Renal cortical epithelial cell (primary cell): ENCODE measurements around the gene BRD3. TPM values are rescaled to one million over a fixed set of nuclear protein-coding genes. Genes with fewer than 3 reads are reported as not detected.

Source experiments
- DNase-seq: peaks from one replicate; pipeline ENCODE4 v3.0.0-alpha.2; 2011; ENCODE audit warnings: low read depth
- total RNA-seq: library from RNA; depleted of rRNA; stranded (reverse); fragments of >200 nt; gene quantifications from 2 replicates; pipeline ENCODE4 v1.2.3, GENCODE V29; 2014

BRD3 gene
- total RNA-seq, 1 donor from 2014 or later: 37.7 TPM

DNA sequence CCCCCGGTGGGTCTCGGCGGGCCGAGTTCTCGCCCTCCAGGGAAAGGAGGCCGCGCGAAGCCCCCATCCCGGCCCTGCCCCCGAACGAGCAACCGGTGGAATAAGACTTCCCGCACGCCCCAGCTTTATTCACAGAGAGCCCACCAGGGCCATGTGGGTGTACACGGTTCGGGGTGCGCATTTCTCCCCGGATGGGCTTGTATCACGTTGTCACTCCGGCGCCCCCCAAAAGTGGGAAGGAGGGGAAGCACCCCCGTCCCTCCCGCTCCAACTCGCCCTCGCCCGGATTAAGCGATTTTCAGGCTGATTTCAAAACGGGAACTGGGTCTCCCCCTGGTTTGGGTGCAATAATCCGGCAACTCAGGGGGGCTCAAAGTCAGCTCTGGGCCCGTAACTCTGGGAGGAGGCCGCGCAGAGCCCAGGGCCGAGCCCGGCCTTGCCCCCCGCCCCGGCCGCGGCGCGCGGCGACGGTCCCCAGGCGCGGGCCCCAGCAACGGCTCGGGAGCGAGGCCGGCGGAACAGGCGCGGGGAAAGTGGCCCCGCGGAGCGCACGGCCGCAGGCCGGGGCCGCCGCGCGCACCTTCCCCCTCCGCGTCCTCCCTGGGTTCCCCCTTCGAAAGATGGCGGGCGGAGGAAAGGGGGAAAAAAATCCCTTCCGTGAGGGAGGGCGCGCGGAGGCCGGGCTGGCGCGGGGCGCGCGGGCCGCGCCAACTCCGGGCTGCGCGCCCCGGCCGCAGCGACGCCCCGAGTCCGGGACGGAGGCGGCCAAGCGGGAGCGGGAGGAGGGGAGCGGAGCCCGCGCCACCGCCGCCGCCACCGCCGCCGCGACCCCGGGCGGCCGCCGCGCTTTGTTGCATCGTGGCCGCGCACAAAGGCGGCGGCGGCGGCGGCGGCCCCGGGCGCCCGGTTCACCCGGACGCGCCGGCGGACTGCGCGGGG, 644 bp downstream of the BRD3 start:
- no peak for DNase-seq

- no peak for DNase-seq
Measured at GRCh38 chr9:134066526-134066912, 1.3 kb downstream of the BRD3 start.

- DNase-seq: peak; percentile 54
Measured at GRCh38 chr9:134065612-134066419, 2.0 kb downstream of the BRD3 start.

- DNase-seq: no peak
Measured at GRCh38 chr9:134064711-134065110, 3.1 kb downstream of the BRD3 start.

GRCh38 chr9:134063571-134064450, 4.0 kb downstream of the BRD3 start:
- DNase-seq: no peak

GRCh38 chr9:134063088-134063570, 4.7 kb downstream of the BRD3 start:
- DNase-seq: no peak

GRCh38 chr9:134062461-134063087, 5.3 kb downstream of the BRD3 start:
- DNase-seq: no peak

GRCh38 chr9:134061688-134062371, 6.0 kb downstream of the BRD3 start:
- no peak for DNase-seq

DNA sequence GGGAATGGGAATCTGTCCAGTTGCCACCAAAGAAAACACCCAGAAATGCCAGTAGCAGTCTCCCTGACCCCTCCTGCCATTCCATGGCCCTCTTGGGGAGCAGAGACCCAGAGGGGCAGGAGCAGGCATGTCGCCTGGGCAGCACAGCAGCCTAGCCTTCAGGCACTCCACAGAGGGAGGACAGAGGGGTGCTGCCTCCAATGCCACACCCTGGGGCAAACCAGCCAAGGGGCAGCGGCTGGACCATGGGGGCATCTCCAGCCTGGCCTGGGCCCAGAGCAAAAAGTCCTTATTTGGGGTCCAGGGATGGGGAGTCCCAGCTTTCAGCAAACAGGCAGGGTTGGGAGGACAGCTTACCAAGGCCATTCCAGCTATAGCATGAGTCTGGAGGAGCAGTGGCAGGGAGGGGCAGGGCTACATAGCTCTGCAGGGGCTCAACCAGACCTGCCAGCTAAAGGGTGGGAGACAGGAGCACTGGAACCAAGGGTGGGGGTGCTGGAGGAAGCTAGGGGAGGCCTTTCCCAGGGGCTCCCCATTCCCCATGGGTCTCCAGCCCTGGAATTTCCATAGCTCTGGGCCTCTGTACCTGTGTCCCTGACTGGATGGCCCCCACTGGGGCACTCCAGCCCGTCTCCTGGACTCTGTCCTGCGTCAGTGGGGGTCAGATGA, 6.7 kb downstream of the BRD3 start:
- no peak for DNase-seq

DNA sequence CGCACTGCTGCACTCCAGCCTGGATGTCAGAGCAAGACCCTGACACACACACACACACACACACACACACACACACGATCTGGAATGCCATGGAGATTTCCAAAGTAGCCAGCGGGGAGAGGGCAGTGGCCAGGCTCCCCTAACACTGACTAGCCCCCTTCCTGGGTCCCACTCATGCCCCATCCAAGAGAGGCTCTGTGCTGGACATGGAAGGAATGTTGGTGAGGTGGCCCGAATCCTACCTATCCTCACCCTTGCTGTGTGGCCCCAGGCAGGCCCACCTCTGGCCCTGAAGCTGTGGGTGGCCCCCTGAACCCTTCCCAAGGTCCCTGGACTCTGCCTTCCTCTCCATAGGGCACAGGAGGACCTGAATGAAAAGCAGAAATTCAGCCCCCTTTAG, 7.3 kb downstream of the BRD3 start:
- DNase-seq: no peak

DNA sequence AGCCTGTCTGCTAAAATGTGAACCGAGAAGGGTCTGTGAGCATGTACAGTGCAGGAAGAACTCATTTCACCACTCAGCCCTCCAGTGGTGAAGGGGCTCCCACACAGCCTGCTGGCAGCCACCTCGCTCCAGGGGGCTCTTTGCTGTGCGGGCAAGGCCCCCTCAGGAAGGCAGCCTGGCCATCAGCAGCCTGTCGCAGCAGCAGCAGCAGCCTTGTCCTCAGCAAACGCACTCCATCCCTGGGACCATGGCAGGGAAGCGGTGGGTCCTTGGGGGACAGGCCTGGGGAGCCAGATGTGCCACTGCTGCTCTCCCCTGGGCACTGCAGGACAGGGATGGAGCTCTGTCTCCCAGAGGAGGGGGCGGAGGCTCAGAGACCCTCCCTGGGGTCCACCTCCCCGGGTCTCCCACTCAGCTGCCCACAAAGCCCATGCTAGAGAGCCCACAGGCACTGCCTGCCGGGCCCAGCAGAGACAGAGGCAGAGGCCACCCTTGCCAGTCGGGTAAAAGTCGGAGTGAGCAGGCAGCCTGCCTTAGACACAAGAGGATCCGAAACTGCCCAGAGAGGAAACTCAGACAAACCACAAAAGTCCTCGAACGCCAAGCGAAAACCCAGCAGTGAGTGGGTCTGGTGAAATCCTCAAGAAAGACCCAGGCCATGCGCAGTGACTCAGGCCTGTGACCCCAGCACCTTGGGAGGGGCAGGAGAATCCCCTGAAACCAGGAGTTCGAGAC, 8.0 kb downstream of the BRD3 start:
- no peak for DNase-seq

DNA sequence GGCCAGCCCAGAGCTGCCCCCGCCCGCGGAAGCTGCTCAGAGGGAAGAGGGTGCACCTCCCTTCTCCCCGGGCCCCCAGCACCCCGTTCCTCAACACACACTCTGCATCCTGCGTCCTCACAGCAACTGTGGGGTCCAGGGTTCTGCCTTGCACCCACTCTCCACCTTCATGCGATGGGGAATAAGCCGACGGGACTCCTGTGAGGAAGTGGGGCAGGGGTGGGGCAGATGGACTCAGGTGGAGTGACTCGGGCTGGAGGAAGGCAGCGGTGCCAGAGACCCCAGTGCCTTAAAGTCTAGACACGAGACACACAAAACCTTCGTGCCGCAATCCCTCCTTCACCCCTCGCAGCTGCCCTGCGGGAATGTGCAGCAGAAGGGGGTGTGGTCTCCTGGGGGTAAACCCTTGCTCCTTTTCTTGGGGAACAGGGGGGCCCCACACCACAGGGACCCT, 8.6 kb downstream of the BRD3 start:
- DNase-seq: no peak

DNA sequence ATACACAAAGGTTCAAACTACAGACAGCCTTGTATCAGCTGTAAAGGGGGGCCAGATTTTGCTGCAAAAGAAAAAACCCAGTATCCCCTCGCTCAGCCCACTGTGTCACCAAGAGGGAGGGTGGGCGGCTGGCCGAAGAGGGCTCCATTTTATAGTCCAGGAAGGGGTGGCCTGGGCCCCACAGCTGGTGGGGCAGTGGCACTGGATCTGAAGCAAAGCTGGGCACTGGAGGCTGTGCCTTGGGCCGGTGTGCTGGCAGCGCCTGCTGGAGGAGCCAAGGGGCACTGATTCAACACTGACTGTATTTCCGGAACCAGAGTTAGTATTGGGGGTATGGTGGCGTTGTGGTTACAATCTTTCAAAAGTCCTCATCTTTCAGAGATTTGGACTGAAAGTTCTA, 9.1 kb downstream of the BRD3 start:
- no peak for DNase-seq

DNA sequence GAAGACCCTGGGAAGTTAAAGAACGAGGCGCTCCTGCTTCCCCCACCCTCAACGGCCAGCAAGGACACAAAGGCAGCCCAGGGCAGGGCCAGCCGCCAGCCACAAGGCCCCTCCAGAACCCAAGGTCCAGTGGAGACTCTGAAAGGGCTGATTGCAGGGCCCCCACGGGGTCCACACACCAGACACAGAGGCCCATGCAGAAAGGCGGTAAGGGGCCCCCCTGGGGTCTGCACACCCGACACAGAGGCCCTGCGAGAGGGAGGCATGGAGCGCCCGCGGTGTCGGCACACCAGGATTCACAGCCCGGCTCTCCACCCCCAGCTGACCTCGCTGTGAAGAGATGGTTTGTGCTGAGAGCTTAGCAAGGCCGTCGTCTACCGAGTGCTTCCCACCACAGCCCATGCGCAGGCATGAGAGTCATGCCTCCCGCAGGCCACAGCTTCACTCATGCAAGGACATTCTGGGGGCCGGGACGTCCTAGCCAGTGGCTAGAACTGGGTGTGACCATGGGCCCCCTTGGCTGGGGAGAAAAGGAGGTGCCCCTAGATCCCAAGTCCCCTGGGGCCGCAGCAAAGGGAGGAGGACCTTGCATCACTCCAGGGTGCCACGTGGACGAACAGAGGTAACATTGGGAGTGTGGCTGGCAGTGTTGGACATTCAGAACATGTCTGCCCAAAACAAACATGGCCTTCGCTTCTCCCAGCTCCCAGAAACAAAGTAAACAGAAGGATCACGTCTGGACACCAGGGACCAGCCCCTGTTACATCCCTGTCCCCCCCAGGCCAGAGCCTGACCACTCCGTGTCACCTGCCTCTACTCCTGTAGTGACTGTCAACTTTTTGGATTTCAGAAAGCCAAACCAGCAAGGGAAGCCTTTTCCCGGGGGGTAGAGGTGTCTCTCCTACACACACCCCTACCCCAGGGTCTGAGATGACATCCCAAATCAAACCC, 9.8 kb downstream of the BRD3 start:
- DNase-seq: no peak

DNA sequence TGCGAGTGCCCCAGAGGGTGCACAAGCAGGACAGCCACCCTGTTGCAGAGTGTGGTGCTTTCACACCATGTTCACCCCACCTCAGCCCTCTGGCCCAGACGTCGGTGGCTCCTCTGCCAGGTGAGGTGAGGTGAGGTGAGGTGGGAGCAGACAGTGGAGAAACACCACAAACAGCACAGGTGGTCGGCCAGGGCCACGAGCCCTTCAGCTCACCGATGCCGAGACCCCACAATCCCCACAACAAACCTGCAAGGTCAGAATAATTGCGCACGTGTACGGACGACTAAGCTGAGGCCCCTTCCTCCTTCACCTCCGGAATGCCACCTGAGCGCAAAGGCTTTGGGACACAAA, 10.5 kb downstream of the BRD3 start:
- no peak for DNase-seq

DNA sequence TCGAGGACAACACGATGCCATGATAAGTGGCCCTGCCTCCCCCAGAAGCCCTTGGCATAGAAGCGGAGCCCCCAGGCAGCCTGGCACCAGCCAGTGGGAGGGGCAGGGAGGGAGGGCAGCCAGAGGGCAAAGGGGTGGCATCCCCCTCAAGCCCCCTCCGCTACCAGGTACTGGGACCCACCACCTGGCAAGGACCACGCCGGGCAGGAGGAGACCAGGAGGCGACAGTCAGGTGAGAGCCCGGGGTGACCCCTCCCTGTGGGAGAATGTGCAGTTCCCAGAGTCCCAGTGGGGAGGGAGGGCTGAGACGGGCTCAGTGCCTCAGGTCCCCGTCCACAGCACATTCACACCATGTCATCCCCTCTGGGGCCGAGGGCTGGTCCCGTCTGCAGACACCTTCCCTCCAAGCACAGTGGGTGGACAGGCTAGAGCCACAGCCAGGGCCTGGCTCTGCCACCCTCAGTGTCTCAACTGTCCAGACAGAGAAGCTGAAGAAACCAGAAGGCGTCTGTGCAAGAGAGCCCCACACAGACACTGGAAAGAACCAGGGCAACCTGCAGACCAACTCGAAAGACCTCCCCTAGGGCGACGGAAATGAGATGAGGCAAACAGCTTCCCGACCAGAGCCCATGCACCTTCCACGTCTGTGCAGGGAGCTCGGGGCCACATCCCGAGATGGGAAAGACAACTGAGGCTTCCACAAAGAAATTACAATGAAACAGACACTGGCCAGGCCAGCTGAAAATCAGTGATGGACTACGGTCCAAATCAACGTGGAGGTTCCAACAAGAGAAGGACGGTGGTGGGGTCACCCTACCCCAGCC, 11.1 kb downstream of the BRD3 start:
- no peak for DNase-seq

DNA sequence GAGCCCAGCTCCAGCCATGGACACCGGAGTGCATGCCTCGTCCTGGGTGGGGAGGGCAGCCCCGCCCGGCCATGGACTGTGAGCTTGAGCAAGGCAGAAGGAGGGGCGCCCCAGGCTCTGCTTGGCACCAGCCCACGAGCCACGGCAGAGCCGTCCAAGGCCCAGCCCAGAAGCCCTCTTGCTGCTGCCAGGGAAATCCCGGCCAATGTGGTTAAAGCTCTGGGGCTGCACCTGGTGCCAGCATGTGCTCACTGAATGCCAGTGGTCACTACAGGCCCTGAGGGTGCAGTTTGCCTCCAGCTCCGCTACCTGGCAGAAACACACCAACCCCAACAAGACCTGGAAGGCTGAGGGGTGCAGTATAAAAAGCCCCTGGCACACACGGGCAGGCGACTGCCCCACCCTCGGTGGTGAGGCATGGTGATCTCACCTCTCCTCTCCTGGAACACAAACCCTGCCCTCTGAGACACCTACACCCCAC, 11.8 kb downstream of the BRD3 start:
- DNase-seq: peak; percentile 88
